SH-SY5Y (cell line): Measurements from ENCODE around the gene RAPGEF5.

Source experiments
- GATA2 ChIP-seq: IDR thresholded peaks from 2 replicates; pipeline ENCODE4 v1.6.1; 2011; ENCODE audit warnings: mild to moderate bottlenecking, low read depth, low read length
- GATA3 ChIP-seq: IDR thresholded peaks from 2 replicates; pipeline ENCODE4 v1.6.1; 2011; ENCODE audit warnings: low read depth, mild to moderate bottlenecking, low read length, moderate library complexity

- TF ChIP-seq GATA2 (no peak), GATA3 (no peak)
Observed at GRCh38 chr7:22219739-22220493, 137.0 kb downstream of the RAPGEF5 start.
